SK-N-SH (cell line): Measurements from ENCODE around the gene TMEM25.

ENCODE experiments used
- CTCF ChIP-seq: fragments of 200-600 bp; sonication (generic); IDR thresholded peaks from 2 replicates; pipeline ENCODE4 v1.6.1; 2017; ENCODE audit warnings: antibody characterized with exemption, mild to moderate bottlenecking, moderate library complexity
- FOXM1 ChIP-seq: IDR thresholded peaks from 2 replicates; pipeline ENCODE4 v1.4.0; 2012; ENCODE audit warnings: low read depth, mild to moderate bottlenecking
- IRF3 ChIP-seq: fragments of 150-350 bp; IDR thresholded peaks from 2 replicates; pipeline ENCODE4 v1.6.1; 2016; ENCODE audit warnings: mild to moderate bottlenecking, low read depth, low read length
- NRF1 ChIP-seq: IDR thresholded peaks from 2 replicates; pipeline ENCODE4 v1.6.1; 2012; ENCODE audit warnings: low read depth, mild to moderate bottlenecking, low read length
- POLR2AphosphoS5 ChIP-seq: IDR thresholded peaks from 2 replicates; pipeline ENCODE4 v1.6.1; 2012; ENCODE audit warnings: low read depth, low read length
- RAD21 ChIP-seq: IDR thresholded peaks from 2 replicates; pipeline ENCODE4 v1.6.1; 2012; ENCODE audit warnings: mild to moderate bottlenecking, low read length
- RFX5 ChIP-seq: IDR thresholded peaks from 2 replicates; pipeline ENCODE4 v1.6.1; 2012; ENCODE audit warnings: mild to moderate bottlenecking, improper control_type of control experiment, low read length
- SMC3 ChIP-seq: IDR thresholded peaks from 2 replicates; pipeline ENCODE4 v1.6.1; 2012; ENCODE audit warnings: low read depth, low read length, improper control_type of control experiment
- TAF1 ChIP-seq: IDR thresholded peaks from 2 replicates; pipeline ENCODE4 v1.6.1; 2012; ENCODE audit warnings: low read depth, mild to moderate bottlenecking, low read length, moderate library complexity, borderline replicate concordance
- TEAD4 ChIP-seq: IDR thresholded peaks from 2 replicates; pipeline ENCODE4 v1.4.0; 2012; ENCODE audit warnings: mild to moderate bottlenecking, borderline replicate concordance; ENCODE audit not compliant: insufficient read depth
- USF1 ChIP-seq: IDR thresholded peaks from 2 replicates; pipeline ENCODE4 v1.4.0; 2012; ENCODE audit warnings: low read depth, borderline replicate concordance
- USF2 ChIP-seq: fragments of 150-350 bp; IDR thresholded peaks from 2 replicates; pipeline ENCODE4 v1.6.1; 2017; ENCODE audit warnings: antibody characterized with exemption, low read length, low read depth, borderline replicate concordance
- ZBTB33 ChIP-seq: IDR thresholded peaks from 2 replicates; pipeline ENCODE4 v1.4.0; 2012; ENCODE audit warnings: low read depth, borderline replicate concordance

- TF ChIP-seq POLR2AphosphoS5 = no peak
- TF ChIP-seq CTCF = no peak
- no peak for TF ChIP-seq ZBTB33
- no peak for TF ChIP-seq SMC3
- TF ChIP-seq FOXM1 = no peak
- no peak for TF ChIP-seq USF2
- TF ChIP-seq RAD21 = no peak
- TF ChIP-seq USF1 = no peak
- TF ChIP-seq TEAD4 = no peak
- no peak for TF ChIP-seq TAF1
- no peak for TF ChIP-seq IRF3
- TF ChIP-seq RFX5 = no peak
- TF ChIP-seq NRF1 = no peak
Measured at GRCh38 chr11:118484405-118484804, 46.6 kb upstream of the TMEM25 start.
